GM18873 (cell line): Measurements from ENCODE around the gene ENOSF1.
"Not testable (repeated sequence)": the region's sequence is repeated elsewhere in the genome, so short reads cannot be mapped to it uniquely, and the experiment has no call there.

ENCODE experiments used
- ATAC-seq: cut with Tn5 transposase; IDR thresholded peaks from one replicate; pipeline ENCODE4 v1.9.1; 2021; ENCODE audit warnings: mild to moderate bottlenecking, moderate library complexity, moderate number of reproducible peaks; ENCODE audit not compliant: unreplicated experiment, low FRiP score

Gene ENOSF1, protein sequence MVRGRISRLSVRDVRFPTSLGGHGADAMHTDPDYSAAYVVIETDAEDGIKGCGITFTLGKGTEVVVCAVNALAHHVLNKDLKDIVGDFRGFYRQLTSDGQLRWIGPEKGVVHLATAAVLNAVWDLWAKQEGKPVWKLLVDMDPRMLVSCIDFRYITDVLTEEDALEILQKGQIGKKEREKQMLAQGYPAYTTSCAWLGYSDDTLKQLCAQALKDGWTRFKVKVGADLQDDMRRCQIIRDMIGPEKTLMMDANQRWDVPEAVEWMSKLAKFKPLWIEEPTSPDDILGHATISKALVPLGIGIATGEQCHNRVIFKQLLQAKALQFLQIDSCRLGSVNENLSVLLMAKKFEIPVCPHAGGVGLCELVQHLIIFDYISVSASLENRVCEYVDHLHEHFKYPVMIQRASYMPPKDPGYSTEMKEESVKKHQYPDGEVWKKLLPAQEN

DNA sequence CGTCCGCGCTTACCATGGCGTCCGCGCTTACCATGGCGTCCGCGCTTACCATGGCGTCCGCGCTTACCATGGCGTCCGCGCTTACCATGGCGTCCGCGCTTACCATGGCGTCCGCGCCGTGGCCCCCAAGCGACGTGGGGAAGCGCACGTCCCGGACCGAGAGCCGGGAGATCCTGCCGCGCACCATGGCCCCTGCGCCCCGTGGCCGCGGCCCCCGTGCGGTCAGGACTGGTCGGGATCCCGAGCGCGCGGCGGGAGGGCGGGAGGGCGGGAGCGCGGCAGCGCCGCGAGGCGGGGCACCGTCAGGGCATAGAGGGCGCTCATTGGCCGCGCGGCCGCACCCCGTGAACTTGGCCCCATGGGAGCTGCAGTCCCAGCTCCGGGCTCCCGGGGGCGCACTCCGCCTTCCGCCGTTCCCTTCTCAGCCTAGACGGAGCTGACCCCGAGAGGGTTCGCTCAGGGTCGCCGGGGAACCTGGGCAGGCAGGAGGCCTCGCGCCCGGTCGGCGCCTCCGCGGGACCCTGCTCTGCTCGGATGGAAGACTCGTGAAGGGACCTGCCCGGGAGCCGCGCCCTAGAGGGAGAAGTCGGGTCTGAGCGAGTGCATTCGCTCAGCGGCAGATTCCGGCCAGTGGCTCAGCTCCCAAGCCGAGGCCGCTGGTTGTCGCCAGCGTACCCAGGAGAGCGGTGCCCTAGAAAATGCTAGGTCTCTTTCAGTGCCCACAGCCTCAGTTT lies at the start of gene ENOSF1:
TSS of gene ENOSF1 (minus strand) at position 230 of the 734 bp plus-strand sequence. CDS start at position 187, 43 bp downstream.
- no peak for ATAC-seq

- ATAC-seq = not testable (repeated sequence)
Observed at GRCh38 chr18:759864-760263, 47.4 kb upstream of the ENOSF1 start.

DNA sequence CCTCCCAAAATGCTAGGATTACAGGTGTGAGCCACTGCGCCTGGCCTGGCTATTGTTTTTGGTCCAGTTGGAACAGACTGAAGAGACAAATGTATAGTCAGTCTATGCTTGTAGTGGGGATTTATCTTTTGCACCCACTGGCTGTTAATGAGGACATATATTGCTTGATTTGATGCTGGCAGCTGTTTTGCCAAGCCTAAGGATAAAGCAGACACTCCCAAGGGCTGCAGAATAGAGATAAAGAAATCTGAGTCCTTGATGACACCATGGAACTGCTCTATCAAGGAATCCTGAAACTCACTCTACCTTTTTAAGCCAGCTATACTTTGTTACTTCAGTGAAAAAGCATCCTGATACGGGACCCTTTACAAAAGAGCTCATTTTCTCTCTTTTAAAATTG lies 43.1 kb upstream of the ENOSF1 start:
- ATAC-seq = no peak

- no peak for ATAC-seq
Observed at GRCh38 chr18:754656-755055, 42.2 kb upstream of the ENOSF1 start.

DNA sequence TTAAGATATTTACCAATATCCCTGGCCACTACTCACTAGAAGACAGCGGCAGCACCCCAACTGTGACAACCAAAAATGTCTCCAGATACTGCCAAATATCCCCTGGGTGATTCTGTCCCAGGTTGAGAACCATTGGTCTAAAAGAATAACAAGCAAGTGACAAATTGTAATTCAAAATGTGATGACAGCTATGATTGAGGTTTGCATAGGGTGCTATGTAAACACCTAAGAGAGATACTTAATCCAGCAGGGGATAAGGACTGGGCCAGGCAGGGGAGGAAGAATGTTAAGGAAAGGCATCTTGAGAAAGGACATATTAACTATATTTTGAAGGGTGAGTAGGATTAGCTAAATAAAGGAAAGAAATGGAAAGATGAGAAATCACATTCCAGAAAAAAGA lies 38.0 kb upstream of the ENOSF1 start:
- ATAC-seq = no peak

GRCh38 chr18:744832-745597 lies 32.6 kb upstream of the ENOSF1 start:
- no peak for ATAC-seq

GRCh38 chr18:741931-742512 lies 29.6 kb upstream of the ENOSF1 start:
- no peak for ATAC-seq

DNA sequence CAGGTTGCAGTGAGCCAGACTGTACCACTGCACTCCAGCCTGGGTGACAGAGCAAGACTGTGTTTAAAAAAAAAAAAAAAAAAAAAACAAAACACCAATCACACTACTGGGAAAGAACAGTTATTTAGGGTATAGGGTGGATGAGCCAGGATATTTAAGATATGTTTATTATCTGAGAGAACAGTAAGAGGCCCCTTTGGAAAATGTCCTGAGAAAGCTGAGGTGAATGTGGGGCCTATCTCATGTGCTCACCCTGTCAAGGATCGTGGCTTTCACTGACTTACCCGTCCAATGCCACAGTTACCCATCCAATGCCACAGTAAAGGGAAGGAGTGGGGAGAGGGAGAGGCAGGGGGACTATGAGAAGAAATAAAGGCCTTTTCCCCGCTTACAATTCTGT lies 19.9 kb upstream of the ENOSF1 start:
- ATAC-seq = no peak

DNA sequence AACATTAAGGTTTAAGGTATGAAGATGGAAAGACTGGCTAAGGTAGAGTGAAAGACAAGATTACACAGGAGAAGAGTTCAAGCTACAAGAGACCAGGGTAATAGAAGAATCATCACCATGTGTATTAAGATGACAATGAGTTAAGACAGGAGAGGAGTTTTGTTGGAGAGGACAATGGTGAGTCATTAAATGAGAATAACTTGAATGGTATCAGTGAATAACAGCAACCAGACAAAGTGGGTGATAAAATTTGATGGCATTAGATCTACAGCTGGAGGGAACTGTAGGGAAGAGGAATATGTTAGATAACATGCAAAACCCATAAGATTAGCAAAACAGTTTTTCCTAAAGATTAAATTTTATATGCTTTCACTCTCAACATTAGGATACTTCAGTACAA lies 18.8 kb upstream of the ENOSF1 start:
- ATAC-seq = no peak

DNA sequence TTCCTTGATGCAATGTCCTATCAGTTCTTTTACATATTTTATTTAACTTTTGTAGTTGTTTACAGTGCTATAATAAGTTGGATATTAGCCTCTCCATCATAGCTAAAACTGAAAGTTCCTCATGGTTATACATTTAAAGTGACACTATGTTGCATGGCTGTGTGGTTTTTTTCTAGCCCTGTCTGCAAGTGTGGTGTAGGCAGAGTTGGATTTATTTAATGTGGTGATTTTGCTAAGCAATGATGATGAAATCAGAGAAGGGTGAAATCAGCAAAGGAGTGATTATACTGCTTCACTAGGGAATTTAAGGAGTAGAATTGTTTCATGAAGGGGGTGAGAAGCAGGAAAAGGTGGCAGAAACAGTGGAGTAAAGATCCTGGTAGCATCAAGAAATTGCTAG lies 18.3 kb upstream of the ENOSF1 start:
- no peak for ATAC-seq

DNA sequence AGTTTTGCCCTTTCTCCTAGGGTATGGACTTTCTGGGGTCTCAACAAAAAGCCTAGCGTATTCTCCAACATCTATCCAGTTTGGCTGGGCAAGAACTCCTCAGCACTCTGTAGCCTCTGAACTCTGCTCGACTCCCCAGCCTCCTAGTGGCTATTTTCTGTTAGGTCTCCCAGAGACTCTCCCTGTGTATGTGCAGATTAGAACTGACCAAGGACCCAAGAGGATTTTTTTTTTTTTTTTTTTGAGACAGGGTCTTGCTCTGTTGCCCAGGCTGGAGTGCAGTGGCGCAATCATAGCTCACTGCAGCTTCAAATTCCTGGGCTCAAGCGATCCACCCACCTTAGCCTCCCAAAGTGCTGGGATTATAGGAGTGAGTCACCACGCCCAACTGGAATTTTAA lies 17.7 kb upstream of the ENOSF1 start:
- not testable (repeated sequence) for ATAC-seq

DNA sequence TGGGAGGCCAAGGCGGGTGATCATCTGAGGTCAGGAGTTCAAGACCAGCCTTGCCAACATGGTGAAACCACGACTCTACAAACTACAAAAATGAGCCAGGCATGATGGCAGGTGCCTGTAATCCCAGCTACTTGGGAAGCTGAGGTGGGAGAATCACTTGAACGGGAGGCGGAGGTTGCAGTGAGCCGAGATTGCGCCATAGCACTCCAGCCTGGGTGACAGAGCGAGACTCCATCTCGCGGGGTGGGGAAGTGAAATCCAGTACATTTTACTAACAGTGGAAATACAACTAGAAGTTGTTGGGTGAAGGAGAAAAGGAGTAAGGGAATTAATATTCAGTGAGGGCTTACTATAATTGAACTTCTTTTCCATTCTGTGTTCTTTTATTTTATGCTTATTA lies 13.2 kb upstream of the ENOSF1 start:
- ATAC-seq = no peak

DNA sequence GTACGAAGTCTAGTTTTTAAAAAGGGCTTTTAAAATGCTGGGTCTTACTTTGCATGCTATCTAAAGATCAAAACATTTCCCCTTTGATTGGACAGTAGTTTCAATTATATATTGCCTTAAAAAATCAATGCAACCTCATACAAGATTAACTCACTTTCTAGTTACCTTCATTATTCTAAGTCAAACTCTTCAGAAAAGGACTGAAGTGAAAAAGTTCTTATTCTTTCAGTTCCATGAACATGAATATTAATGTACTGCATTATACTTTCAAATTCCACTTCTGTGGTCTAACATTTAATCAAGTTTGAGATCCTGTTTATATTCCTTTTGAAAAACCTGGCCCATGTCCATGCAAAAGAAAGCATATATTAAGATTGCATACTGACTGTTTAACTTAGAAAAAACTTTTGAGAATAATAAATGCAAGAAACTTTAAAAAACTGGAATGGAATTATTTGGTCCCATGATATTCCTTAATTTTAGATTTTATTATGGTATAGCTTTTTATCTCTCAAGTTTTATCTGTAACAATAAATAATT lies 11.2 kb upstream of the ENOSF1 start:
- ATAC-seq = no peak

- no peak for ATAC-seq
Observed at GRCh38 chr18:717003-717402, 4.6 kb upstream of the ENOSF1 start.

DNA sequence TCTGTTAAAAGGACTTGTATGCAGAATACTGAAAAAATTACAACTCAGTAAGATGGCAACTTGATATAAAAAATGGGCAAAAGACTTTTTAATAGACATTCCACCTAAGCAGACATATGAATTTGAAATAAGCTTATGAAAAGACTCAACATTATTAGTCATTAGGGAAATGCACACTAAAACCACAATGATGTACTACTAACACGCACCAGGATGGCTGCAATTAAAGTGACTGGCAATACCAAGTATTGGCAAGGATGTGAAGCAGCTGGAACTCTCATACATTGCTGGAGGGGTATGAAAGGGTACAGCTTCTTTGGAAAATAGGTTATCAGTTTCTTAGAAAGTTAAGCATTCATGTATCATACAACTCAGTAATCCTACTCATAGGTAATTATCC lies 3.2 kb upstream of the ENOSF1 start:
- ATAC-seq = no peak

GRCh38 chr18:713135-713490 lies 683 bp upstream of the ENOSF1 start:
- ATAC-seq = no peak

DNA sequence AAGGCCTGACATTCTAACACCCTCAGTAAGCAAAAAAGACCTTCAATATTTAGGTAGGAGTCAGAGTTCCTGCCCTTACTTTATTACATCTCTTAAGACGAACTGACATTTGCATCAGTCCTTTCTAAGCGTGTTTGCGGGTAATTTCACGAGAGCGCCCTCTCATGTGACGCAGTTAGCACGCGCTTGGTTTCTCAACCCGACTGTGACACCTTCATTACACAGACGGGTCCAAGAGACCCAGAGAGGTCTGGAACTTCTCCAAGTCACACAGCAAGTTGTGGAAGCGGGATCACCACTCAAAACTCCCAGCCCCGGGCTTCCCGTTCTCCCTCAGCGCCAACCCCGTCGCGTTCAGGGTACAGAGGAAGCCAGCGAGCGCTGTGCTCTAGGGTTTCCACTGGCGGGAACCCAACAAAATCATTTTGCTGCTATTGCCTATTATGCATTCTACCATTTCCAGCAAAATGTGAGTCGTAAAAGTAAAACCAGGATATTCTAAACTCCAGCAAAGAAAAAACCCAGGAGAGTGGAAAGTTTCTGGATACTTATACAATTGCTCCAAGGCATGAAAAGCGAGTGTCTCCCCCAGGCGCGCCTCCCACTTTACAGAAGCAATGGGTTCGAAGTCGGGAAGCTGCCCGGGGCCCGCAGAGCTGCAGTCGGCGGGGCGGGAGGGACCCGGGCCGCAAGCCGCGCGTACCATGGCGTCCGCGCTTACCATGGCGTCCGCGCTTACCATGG lies 601 bp downstream of the ENOSF1 start:
- peak; percentile 62 for ATAC-seq

DNA sequence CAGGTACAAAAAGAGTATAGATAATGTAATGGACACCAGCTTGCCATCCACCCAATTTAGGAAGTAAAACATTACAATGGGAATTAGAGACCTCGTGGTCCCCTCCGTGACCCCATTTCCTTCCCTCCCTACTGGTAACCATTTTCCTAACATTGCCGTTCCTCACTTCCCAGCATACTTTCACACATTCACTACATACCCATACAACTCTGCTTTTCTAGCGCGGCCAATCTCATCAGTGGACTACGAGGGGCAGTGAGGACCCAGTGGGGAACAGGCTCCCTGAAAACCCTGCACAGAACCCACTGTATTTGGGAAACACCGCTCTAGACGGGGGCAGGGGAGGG lies 1.1 kb downstream of the ENOSF1 start:
- ATAC-seq = peak; percentile 16

DNA sequence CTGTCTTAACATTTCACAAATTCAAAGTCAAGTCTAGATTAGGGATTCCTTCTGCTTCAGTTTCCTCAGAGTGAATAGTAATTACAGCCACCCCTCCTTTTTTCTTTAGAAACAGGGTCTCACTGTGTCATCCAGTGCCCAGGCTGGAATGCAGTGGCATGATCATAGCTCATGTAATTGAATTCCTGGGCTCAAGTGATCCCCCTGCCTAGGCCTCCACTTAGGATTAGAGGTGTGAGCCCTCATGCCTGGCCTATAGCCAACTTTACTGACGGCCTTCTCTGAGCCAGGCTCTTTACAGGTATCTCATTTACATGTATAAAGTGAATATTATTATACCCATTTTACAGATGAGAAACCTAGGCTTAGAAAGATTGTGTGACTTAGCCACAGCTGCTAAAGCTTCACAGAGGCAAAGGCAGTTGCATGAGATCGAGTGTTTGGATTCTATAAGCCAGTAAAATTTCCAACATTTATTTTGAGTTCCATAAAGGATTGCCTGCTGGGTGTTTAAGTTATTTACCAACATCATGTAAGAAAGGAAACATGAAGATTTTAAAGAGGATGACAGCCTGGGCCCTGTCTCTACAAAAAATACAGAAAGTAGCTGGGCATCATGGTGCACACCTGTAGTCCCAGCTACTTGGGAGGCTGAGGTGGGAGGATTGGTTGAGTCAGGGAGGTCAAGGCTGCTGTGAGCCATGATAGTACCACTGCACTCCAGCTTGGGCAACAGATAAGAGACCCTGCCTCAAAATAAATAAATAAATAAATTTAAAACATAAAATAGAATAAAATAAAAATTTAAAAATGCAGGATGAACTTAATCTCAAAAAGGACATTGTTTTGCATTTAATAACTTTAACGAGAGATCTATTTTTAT lies 1.8 kb downstream of the ENOSF1 start:
- no peak for ATAC-seq
